Measurements from ENCODE around the gene APBB2.

The APBB2 gene

DNA sequence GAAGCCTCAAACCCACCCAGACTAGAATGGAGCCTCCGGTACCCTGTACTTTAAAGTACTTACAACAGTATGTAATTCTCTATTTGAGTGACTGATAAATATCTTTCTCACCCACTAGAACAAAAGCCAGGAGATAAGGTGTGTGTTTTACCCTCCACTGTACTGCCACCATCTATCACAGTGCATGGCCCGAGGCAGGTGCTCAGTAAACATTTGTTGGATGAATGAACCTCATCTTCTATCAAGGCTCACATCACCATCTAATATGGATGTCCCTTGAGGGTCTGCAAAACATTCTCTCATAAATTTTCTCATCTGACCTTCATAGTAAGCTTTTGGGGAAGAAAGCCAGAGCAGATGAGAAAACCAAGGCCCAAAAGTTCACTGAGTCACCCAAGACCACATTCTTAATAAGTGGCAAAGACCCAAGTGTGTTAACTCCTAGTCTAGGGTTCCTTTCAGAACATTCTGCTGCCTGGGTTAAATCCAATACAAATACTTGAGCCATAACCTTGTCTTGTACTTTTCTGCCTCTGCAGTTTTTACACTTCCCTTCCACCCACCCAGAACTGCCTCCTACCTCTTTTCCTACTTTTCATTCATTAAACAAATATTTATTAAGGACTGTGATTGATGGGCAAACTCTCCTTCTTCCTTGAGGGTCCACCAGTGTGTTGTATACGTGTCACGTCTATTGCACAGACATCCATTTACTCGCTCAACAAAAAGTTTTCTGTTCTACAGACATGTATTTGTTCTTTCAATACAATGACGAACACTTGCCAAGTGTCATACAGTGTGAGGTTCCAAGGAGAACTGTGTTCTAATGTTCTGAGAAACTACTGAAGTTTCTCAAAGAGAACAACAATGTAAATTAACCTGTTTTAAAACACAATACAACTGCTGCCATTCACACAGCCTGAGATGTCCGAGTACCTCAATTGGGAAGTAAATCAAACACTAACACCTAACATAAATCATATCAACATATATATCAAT is 35.7 kb downstream of the APBB2 start:
- no peak for DNase-seq (ENCODE audit: low spot score)
- TF ChIP-seq, protein P1, sequence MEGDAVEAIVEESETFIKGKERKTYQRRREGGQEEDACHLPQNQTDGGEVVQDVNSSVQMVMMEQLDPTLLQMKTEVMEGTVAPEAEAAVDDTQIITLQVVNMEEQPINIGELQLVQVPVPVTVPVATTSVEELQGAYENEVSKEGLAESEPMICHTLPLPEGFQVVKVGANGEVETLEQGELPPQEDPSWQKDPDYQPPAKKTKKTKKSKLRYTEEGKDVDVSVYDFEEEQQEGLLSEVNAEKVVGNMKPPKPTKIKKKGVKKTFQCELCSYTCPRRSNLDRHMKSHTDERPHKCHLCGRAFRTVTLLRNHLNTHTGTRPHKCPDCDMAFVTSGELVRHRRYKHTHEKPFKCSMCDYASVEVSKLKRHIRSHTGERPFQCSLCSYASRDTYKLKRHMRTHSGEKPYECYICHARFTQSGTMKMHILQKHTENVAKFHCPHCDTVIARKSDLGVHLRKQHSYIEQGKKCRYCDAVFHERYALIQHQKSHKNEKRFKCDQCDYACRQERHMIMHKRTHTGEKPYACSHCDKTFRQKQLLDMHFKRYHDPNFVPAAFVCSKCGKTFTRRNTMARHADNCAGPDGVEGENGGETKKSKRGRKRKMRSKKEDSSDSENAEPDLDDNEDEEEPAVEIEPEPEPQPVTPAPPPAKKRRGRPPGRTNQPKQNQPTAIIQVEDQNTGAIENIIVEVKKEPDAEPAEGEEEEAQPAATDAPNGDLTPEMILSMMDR (IDR thresholded peaks at IDR 0.05; ENCODE audit: extremely low read depth, missing control alignments) = no peak

DNA sequence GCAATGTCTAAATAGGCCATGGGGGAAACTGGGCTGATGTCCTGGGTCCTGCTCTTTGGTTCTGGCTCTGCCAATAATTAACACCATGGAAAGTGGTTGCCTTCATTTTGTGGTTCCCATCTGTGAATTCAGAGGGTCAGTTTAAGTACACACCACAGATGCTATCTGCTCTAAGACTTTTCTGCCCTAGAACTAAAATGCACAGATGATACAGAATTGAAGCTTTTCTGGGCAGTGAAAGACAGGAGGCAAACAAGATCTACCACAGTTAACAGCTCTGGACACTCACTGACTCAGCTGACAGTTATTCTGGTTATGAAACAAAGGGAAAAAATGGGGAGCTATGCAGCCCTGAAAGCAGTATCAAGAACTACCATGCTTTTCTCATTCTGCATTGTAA is 37.3 kb downstream of the APBB2 start:
- TF ChIP-seq, protein P1 (IDR thresholded peaks at IDR 0.05; ENCODE audit: extremely low read depth, missing control alignments) = no peak
- DNase-seq (ENCODE audit: low spot score) = no peak

DNA sequence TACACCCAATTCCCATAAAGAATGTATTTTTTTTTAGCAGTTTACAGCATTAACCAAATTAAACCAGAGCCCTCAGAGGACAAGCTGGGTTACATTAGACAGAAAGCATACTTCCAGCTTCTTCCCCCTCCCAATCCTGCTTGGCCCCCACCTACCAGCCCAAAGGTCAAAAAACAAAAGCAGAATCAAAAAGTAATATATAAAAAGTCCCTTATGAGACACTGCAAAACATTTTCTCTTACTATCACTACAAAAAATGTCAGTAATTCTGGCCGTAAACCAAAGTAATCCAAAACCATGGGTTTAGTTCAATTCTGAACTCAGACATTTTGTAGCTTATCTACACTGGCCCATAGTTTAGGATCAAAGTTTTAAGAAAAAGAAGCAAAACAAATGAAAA is 38.0 kb downstream of the APBB2 start:
- DNase-seq (ENCODE audit: low spot score) = no peak
- TF ChIP-seq, protein P1 (IDR thresholded peaks at IDR 0.05; ENCODE audit: extremely low read depth, missing control alignments) = no peak

DNA sequence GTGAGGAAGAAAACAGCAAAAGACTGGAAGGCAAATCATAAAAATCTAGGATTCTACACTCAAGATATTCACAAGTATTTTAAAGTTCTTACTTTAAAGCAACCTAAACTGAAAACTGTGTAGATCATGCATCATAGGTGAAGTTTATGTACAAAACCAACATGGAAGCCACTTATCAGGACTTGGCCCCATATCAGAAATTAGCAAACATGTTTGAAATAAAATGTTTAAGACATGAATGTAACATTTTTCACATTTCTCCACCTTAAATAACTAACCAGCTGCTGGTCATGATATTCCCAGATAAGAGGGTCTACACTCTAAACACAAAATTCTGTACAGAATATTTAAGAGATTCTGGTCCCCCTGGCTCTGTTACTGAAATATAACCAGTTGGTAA is 38.5 kb downstream of the APBB2 start:
- DNase-seq (ENCODE audit: low spot score) = no peak
- TF ChIP-seq, protein P1 (IDR thresholded peaks at IDR 0.05; ENCODE audit: extremely low read depth, missing control alignments) = no peak

DNA sequence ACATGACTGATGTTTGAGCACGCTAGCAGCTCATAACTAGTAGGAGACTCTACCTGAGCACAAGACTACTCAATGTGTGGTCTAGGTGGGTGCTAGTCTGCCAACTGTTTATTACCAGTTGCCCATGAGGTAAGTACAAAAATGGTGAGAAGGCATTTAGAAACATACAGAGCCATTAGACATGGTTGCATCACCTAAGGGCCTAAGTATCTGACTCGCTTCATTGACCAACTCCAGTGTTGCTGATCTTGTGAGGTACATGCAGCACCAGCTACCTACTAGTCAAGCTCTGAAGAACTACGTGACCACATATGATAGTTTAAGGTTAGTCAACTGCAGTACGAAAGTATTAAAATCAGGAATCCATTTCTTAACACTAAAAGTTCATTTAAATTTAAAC is 39.9 kb downstream of the APBB2 start:
- TF ChIP-seq, protein P1 (IDR thresholded peaks at IDR 0.05; ENCODE audit: extremely low read depth, missing control alignments) = no peak

DNA sequence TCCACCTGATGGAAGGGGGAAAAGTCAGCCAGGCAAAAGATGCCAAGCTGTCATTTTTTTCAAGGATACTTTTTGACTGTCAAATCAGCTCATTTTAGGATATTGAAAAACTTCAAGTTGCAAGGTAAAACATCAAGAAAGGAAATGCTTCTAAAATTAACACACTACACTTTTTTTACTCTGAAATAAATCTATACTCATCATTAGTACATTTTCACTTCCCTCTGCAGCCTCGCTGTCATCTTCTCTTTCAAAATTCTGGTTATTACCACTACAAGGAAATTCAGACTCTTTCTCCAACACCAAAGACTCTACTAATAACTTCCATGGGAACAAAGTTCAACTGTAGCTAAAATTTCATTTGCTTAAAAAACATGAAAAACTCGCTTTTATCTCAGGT is 41.6 kb downstream of the APBB2 start:
- TF ChIP-seq, protein P1 (IDR thresholded peaks at IDR 0.05; ENCODE audit: extremely low read depth, missing control alignments) = no peak
- no peak for DNase-seq (ENCODE audit: low spot score)

More for the DNA sequence above, 39.9 kb downstream of the APBB2 start:
- DNase-seq (ENCODE audit: low spot score) = no peak

DNA sequence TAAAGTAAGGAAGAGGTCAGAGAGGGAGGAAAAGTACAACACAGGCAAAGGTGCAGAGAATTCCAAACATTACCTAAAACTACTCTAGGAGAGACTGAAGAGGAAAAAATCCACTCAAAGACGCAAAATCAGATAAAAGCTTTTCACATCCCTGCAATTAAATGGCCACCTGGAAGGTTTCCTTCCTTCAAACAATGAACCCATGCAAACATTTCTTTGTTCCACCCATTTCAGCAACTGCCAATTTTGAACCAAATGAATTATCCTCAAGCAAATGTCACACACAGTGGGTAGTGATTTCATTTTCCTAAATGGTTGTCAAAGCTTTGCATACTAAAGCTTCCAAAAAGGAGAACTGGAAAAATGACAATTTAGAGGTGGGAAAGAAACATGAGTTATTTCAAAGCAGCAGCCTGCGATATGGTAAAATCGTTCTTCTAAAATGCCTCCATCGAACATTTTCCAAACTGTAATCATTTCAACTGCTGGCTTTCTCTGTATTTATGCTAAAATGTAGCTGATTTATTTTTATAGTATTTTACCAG is 45.0 kb downstream of the APBB2 start:
- DNase-seq (ENCODE audit: low spot score) = no peak
- TF ChIP-seq, protein P1 (IDR thresholded peaks at IDR 0.05; ENCODE audit: extremely low read depth, missing control alignments) = no peak

Data from GM20000 (cell line).